ENCODE measurements around the gene PRKCH.
A peak's percentile ranks its signal among the peaks of the same experiment; 100 is the strongest.

DNA sequence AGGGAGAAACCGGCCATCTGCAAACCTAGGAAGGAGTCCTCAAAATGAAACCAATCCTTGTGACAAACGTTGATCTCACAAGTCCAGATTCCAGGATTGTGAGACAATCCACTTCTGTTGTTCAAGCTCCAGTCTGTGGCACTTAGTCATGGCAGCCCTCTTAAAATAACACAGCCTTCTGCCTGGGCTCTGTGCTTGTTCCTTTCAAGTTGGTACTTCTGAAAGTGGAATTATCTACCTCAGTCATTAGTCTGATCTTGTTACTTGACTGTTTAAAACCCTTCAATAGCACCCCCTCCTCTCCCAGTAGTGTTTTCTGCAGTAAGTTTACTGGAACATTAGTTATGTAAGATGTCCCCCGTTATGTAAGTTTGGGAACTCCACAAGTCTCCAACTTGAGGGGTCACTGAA is 263.0 kb downstream of the PRKCH start:
- TF ChIP-seq PATZ1 (CRISPR knock-in tag; IDR thresholded peaks at IDR 0.05; ENCODE audit: borderline replicate concordance): no peak
- TF ChIP-seq CSDC2 (CRISPR knock-in tag; IDR thresholded peaks at IDR 0.05): no peak
- TF ChIP-seq ARNTL (CRISPR knock-in tag; IDR thresholded peaks at IDR 0.05; ENCODE audit: borderline replicate concordance, low read depth): no peak
- 0 out of 2 replicates have a peak, but pooled peaks have one; percentile 33 for TF ChIP-seq ZFP3 (CRISPR knock-in tag; IDR thresholded peaks at IDR 0.05)
- no peak for TF ChIP-seq RARB (CRISPR knock-in tag; IDR thresholded peaks at IDR 0.05)

Data from SK-N-SH treated with all-trans-retinoic acid at 6 μM for 48 hours (cell line).